Endothelial cell of umbilical vein (primary cell): ENCODE results near the gene EXOC3. TPM values are rescaled to one million over a fixed set of nuclear protein-coding genes. Genes with fewer than 3 reads are reported as not detected.
"Not testable (repeated sequence)": the region's sequence is repeated elsewhere in the genome, so short reads cannot be mapped to it uniquely, and the experiment has no call there.

Experiments used
- BruUV-seq: library from RNA; stranded (reverse); fragments of 400-500 nt; replicated peaks from 2 replicates; lab custom pipeline; 2021; lab: Mats Ljungman, UMichigan
- CTCF ChIA-PET: fragments of 300-600, 350-600 bp; sonication (Branson Sonifier 250); formaldehyde crosslinking; loops from one replicate; lab custom pipeline; 2021; ENCODE audit warnings: antibody characterized with exemption, inconsistent platforms; lab: Charles Lee
- POLR2A ChIA-PET: fragments of 300-600, 350-600 bp; sonication (Branson Sonifier 250); formaldehyde crosslinking; loops from one replicate; lab custom pipeline; 2021; ENCODE audit warnings: antibody characterized with exemption, inconsistent platforms; lab: Charles Lee
- DNase-seq: peaks from one replicate; pipeline ENCODE4 v3.0.0-alpha.2; 2011; ENCODE audit warnings: low read depth, low spot score
- FAIRE-seq: peaks from 2 replicates; lab custom pipeline; 2011; peaks lifted over from hg19 to GRCh38; lab: Jason Lieb, UNC
- H2AFZ ChIP-seq: 2 replicates; pipeline ENCODE4 v1.6.0; 2012; ENCODE audit warnings: low read depth, low read length, control low read depth, inconsistent platforms
- H3K27ac ChIP-seq: 2 replicates; pipeline ENCODE4 v1.5.1; 2011; ENCODE audit warnings: low read depth, mild to moderate bottlenecking, control low read depth, low read length, moderate library complexity; ENCODE audit not compliant: insufficient read depth
- H3K27me3 ChIP-seq, 2 experiments: 2 replicates each; pipeline versions ENCODE4 v1.6.0 to v1.6.1; 2011; ENCODE audit warnings: low read length in 2 of 2, mixed read lengths in 1 of 2; ENCODE audit not compliant: control insufficient read depth in 2 of 2, insufficient read depth in 2 of 2
- H3K36me3 ChIP-seq, 2 experiments: 2 replicates in 1 of 2; 3 replicates in 1 of 2; pipeline ENCODE4 v1.5.1; 2011; ENCODE audit warnings: low read length in 2 of 2, mild to moderate bottlenecking in 1 of 2, moderate library complexity in 1 of 2; ENCODE audit not compliant: control insufficient read depth in 2 of 2, insufficient read depth in 2 of 2; ENCODE audit errors: extremely low read depth in 1 of 2
- H3K4me1 ChIP-seq: 3 replicates; pipeline ENCODE4 v1.5.1; 2011; ENCODE audit warnings: mild to moderate bottlenecking, low read length; ENCODE audit not compliant: control insufficient read depth, insufficient read depth; ENCODE audit errors: extremely low read depth
- H3K4me2 ChIP-seq: 2 replicates; pipeline ENCODE4 v1.6.1; 2011; ENCODE audit warnings: low read length, control low read depth, mixed read lengths; ENCODE audit not compliant: insufficient read depth
- H3K4me3 ChIP-seq, 3 experiments: fragments of 200-600 bp in 1 of 3; sonication (generic), shearing (Covaris generic) in 1 of 3; replicated peaks in 1 of 3; 2 replicates each; pipeline ENCODE4 v1.5.1; 2011 to 2016; ENCODE audit warnings: control low read depth in 3 of 3, low read length in 3 of 3, mild to moderate bottlenecking in 2 of 3, inconsistent platforms in 1 of 3, low read depth in 1 of 3, moderate library complexity in 1 of 3; ENCODE audit not compliant: insufficient read depth in 1 of 3
- H3K79me2 ChIP-seq: 2 replicates; pipeline ENCODE4 v1.6.0; 2012; ENCODE audit warnings: low read length, inconsistent platforms; ENCODE audit not compliant: control insufficient read depth, insufficient read depth
- H3K9ac ChIP-seq: replicated peaks from 2 replicates; pipeline ENCODE3; 2011; ENCODE audit warnings: low read length, control low read depth; ENCODE audit not compliant: insufficient read depth; ENCODE audit errors: extremely low read depth
- H3K9me1 ChIP-seq: replicated peaks from 3 replicates; pipeline ENCODE4 v1.6.0; 2011; ENCODE audit warnings: mild to moderate bottlenecking, low read length; ENCODE audit not compliant: control insufficient read depth, insufficient read depth; ENCODE audit errors: extremely low read depth
- H3K9me3 ChIP-seq: replicated peaks from 2 replicates; pipeline ENCODE4 v1.5.1; 2012; ENCODE audit warnings: low read length, inconsistent platforms; ENCODE audit not compliant: control insufficient read depth, insufficient read depth
- H4K20me1 ChIP-seq: replicated peaks from 2 replicates; pipeline ENCODE3; 2011; ENCODE audit warnings: mild to moderate bottlenecking, low read length; ENCODE audit not compliant: control insufficient read depth, insufficient read depth; ENCODE audit errors: extremely low read depth
- CTCF ChIP-seq, 2 donors: IDR thresholded peaks; 1 replicate in 1 of 2; 2 replicates in 1 of 2; pipeline ENCODE4 v1.5.1; 2011; ENCODE audit warnings: low read length in 2 of 2, mild to moderate bottlenecking in 2 of 2, moderate library complexity in 2 of 2, control low read depth in 1 of 2, inconsistent platforms in 1 of 2, low read depth in 1 of 2; ENCODE audit not compliant: insufficient read depth in 1 of 2; ENCODE audit errors: extremely low read depth in 1 of 2
- EZH2 ChIP-seq: IDR thresholded peaks from 2 replicates; pipeline ENCODE4 v1.6.1; 2012; ENCODE audit warnings: borderline replicate concordance, low read depth, mild to moderate bottlenecking, moderate library complexity, low read length, inconsistent platforms; ENCODE audit not compliant: severe bottlenecking
- FOS ChIP-seq: IDR thresholded peaks from 2 replicates; pipeline ENCODE4 v1.6.1; 2011; ENCODE audit warnings: mild to moderate bottlenecking, low read length, moderate library complexity, borderline replicate concordance; ENCODE audit not compliant: insufficient read depth
- GATA2 ChIP-seq: IDR thresholded peaks from 2 replicates; pipeline ENCODE4 v1.7.0; 2011; ENCODE audit warnings: low read depth, mild to moderate bottlenecking, moderate library complexity, mixed read lengths, low read length; ENCODE audit not compliant: insufficient read length, insufficient read depth
- JUN ChIP-seq: IDR thresholded peaks from 2 replicates; pipeline ENCODE4 v1.6.1; 2011; ENCODE audit warnings: borderline replicate concordance, low read depth; ENCODE audit not compliant: insufficient read length, insufficient read depth
- MYC ChIP-seq: IDR thresholded peaks from one replicate; pipeline ENCODE4 v1.6.1; 2011; ENCODE audit warnings: mild to moderate bottlenecking, low read depth, low read length
- POLR2A ChIP-seq: IDR thresholded peaks from 2 replicates; pipeline ENCODE4 v1.6.1; 2012; ENCODE audit warnings: low read depth, mild to moderate bottlenecking, control low read depth, low read length
- POLR2AphosphoS5 ChIP-seq: IDR thresholded peaks from 2 replicates; pipeline ENCODE4 v1.6.1; 2012; ENCODE audit warnings: low read depth, mild to moderate bottlenecking, control low read depth, low read length, moderate library complexity; ENCODE audit not compliant: insufficient read depth
- dilution Hi-C: fragments of 300-500 bp; cut with MboI; formaldehyde crosslinking; loops from one replicate; pipeline ENCODE4 v1.15.0; 2019; ENCODE audit warnings: low sequenced_read_pairs; ENCODE audit not compliant: extremely low pct_ligation_motif_present
- intact Hi-C: fragments of 100-400 bp; cut with micrococcal nuclease; formaldehyde crosslinking; loops from one replicate; pipeline ENCODE4 v1.10.0; 2022
- polyA plus RNA-seq, 4 experiments: library from polyadenylated mRNA; depleted of rRNA in 3 of 4; stranded (reverse) in 3 of 4; unstranded in 1 of 4; fragments of >200 nt; gene quantifications; 2 replicates each; pipeline versions ENCODE4 v1.2.1 to v1.2.3, GENCODE V29; 2011 to 2012; ENCODE audit warnings: missing spikeins in 1 of 4
- total RNA-seq: library from RNA; stranded (reverse); gene quantifications from 2 replicates; pipeline ENCODE4 v1.2.3, GENCODE V29; 2021
- TF ChIP-seq, protein P1 (sequence below): IDR thresholded peaks from 2 replicates; pipeline ENCODE4 v1.6.1; 2011; ENCODE audit not compliant: insufficient read depth, insufficient read length

EXOC3 gene
- total and polyA plus RNA-seq, 2 donors (not counting 3 experiments of a cell fraction or from before 2014, with no cell fraction given): 26.4 to 52.9 TPM

GRCh38 chr5:411728-412127, 31.2 kb upstream of the EXOC3 start:
- TF ChIP-seq CTCF (IDR thresholded peaks at IDR 0.05; ENCODE audit: extremely low read depth in 1 of 2, insufficient read depth in 1 of 2, low read depth in 1 of 2, low read length in 2 of 2): no peak
- TF ChIP-seq POLR2AphosphoS5: no peak
- no peak for TF ChIP-seq EZH2
- TF ChIP-seq, protein P1, sequence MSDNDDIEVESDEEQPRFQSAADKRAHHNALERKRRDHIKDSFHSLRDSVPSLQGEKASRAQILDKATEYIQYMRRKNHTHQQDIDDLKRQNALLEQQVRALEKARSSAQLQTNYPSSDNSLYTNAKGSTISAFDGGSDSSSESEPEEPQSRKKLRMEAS: no peak
- no peak for TF ChIP-seq JUN
- TF ChIP-seq MYC: no peak
- TF ChIP-seq POLR2A: no peak
- TF ChIP-seq FOS: no peak
- no peak for TF ChIP-seq GATA2
- ChIA-PET CTCF (interaction anchor here (1.5 kb wide), 1 partner anchor 20 kb away, joined by 3 read pairs; no protein-coding TSS in a partner anchor), POLR2A (no interaction called here)
- dilution Hi-C loops (no loop called here), intact Hi-C loops (no loop called here)
- DNase-seq (no peak), FAIRE-seq (no peak)
- Histone ChIP-seq H3K79me2 (no peaks in the 10 kb centered on the region), H3K36me3 (no peaks in the 10 kb centered on the region), H3K9ac (no peak overlapping the region), H3K9me1 (no peaks in the 10 kb centered on the region), H3K27me3 (no peaks in the 10 kb centered on the region), H3K9me3 (no peaks in the 10 kb centered on the region), H3K27ac (no peak overlapping the region), H3K4me2 (no peak overlapping the region), H3K4me3 (no peak overlapping the region), H4K20me1 (no peaks in the 10 kb centered on the region), H2AFZ (no peak overlapping the region), H3K4me1 (peaks cover 11% of the 10 kb centered on the region)
- no TSS peak for BruUV-seq

DNA sequence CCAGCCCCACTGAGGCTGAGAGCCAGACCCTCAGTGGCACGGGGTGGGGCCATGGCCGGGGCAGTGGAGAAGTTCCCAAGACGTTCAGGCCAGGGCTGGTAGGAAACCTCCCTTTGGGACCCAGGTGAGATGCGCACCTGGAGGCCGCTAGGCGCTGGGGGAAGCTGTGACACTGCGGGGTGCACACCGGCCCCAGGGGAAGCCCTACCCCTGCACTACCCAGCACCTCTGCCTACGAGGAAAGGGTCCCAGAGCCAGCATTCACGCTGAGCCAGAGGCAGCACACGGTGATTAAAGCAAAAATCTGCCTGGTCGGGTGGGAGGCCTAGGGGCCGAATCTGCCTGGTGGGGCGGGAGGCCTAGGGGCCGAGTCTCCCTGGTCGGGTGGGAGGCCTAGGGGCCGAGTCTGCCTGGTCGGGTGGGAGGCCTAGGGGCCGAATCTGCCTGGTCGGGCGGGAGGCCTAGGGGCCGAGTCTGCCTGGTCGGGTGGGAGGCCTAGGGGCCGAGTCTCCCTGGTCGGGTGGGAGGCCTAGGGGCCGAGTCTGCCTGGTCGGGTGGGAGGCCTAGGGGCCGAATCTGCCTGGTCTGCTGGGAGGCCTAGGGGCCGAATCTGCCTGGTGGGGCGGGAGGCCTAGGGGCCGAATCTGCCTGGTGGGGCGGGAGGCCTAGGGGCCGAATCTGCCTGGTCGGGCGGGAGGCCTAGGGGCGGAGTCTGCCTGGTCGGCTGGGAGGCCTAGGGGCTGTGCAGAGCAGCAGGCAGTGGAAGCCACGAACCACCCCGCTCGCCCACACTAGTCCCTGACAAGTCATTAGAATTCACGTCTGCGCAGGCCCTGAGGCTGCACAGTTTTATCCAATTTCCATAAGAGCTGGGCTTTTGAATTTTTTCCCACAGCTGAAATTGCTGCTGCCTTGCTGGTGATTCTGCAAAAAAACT, 27.7 kb upstream of the EXOC3 start:
- BruUV-seq, H3K4me2 ChIP-seq, dilution Hi-C loops, H3K4me3 ChIP-seq, H3K27me3 ChIP-seq, H3K4me1 ChIP-seq, POLR2A ChIA-PET, intact Hi-C loops, H4K20me1 ChIP-seq, H3K9me3 ChIP-seq, H3K79me2 ChIP-seq, H3K9me1 ChIP-seq, H3K36me3 ChIP-seq: not testable (repeated sequence)
- peak overlapping the region; percentile 20 for H2AFZ ChIP-seq
- FAIRE-seq: peak; percentile 99
- CTCF ChIA-PET: interaction anchor here (0.9 to 2.2 kb wide), 8 partner anchors 10 to 131 kb away, joined by 3 to 8 read pairs (median 4); partner anchors contain the start of gene AHRR
- H3K9ac ChIP-seq: peak overlapping the region; percentile 73
- H3K27ac ChIP-seq: peak overlapping the region; percentile 82
- DNase-seq: peak; percentile 91
